OCI-M1 (cell line): ENCODE data around the gene C21orf91.

ENCODE experiments used
- DNase-seq: peaks from one replicate; lab custom pipeline; 2025; lab: John Stamatoyannopoulos, UW

C21orf91 gene

DNA sequence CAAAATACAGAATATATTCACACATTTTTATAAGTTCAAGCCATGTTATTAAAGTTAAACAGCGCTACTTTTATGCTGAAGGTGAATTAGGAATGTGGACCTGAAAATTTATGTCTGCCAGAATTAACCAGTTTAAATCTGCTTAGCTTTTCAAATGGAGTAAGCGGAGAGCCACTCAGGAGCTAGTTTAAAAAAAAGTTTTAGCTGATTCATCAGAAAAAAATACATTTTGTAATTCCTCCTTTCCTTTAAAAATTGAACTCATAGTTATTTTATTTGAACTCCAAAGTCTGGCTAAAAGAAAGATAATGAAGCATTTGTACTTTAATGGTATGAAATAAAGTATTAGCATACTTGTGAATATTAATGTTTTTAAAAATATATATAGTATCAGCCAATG is 21.2 kb downstream of the C21orf91 start:
- no peak for DNase-seq

DNA sequence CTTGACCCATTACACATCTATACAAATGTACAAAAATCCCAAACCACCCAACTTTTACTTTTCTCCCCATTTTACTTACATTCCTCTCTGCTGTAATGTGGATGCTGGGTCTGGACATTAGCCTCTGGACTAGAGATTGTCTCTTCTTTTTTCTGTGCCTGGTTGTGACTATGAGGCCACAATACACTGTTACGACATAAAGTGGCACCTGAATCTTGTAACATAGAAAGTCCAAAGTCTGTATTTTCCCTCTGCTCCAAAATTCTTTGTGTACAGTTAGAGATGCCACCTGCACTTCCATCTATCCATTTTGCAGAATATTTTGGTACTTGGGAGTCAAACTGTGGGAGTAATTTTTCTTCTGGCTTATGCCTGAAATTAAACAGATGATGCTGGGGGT is 22.7 kb downstream of the C21orf91 start:
- no peak for DNase-seq

DNA sequence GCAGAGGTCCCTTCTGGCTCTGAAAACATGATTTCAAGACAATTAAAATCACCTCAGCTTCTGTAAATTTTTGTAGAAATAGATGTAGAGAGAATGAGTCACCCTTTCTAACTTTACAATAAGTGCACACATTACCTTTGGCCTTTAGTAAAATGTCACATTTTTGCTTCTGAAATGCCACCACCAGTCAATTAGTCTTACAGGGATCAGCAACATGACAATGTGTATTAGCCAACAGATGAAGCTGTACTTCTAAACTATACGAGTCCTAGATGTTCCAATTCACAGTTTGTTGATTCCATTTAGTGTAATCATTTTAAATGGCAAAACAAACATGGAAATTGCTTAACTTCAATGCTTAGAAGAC is 23.1 kb downstream of the C21orf91 start:
- DNase-seq, result no peak

DNA sequence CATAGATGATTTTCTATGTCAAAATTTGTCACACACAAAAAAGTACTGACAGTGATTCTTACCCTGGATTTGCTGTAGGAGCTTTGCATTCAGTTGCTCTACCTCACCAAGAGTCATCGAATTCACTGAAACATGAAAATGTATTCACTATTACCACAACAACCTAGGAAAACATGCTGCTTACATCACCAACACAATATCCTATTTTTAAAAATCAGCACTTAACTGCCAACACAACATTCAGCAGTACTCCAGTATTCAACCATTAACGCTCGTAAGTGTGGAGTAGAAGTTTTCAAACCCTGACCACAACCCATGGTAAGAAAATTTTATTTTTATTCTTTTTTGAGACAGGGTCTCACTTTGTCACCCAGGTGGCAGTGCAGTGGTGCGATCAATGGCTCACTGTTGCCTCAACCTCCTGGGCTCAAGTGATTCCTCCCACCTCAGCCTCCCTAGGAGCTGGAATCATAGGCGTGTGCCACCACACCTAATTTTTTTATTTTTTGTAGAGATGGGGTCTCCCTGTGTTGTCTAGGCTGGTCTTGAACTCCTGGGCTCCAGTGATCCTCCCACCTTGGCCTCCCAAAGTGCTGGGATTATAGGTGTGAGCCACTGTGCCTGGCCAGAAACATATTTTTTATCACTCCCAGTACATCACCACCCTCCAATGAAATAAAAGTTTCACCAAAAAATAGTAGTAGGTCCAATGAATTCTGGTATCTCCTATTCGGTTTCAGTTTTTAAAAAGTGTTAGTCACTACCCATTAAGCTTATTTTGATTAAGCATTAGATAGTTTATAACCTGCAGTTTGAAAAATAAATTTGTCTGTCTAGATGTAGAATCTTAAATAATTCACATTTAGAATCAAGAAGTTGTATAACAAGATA is 23.8 kb downstream of the C21orf91 start:
- DNase-seq, result no peak

DNA sequence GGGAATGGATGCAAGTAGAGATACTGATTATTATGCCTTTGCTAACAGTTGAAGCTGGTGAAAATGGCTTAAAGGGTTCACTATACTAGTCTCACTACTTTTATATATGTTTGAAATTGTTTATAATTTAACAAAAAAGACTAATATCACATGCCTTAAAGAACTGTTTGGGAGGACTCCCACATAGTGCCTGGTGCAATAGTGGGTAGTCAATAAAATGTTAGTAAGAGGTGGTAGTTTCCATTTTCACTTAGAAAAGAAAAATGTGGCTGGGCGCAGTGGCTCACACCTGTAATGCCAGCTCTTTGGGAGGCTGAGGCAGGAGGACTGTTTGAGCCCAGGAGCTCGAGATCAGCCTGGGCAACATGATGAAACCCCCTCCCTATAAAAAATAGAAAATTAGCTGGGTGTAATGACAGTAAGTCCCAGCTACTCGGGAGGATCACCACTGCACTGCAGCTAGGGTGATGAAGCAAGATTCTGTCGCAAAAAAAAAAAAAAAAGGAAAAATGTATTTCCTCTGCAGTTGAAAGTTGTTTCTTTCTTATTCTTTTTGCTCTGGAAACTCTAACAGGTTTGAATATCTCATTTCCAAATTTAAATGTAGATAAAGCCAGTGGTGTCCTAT is 24.5 kb downstream of the C21orf91 start:
- DNase-seq, result no peak

DNA sequence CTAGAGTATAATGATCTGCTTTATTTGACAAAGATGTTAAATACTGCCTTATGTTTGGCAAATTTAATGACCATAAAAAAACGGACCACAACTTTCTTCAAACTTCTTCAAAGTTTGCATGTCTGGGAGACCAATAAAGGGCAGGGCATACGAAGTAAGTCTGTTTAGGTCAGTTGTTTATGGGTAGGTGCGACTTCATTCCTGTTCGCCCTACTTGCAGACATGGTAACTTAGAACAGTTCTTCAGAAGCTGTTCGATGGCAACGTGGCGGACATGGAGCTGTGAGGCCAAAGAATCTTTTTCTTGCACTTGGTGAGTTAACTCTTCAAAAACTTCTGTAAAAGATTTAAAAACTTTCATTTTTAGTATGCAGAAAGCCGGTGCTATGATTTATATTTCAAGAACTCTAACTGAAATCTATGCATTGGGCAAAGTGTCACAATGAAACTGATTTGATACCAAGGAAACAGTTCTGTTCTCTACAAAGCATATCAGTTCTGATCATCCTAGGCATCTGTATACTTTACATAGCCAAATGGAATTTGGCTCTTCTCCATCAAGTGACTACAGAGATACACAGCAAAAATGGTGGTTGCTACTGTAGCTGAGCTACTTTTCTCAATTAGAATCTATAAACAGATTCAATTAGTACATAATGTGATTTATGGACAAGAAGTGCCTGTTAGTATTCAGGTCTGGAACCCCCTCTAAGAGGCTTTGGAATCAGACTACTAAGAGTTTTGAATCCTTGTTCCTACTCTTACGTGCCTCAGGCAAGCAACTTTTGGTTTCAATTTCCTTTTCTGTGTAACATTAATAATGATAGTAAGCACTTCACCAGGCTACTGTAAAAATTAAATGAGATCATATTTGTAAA is 25.7 kb downstream of the C21orf91 start:
- peak; percentile 68 for DNase-seq

DNA sequence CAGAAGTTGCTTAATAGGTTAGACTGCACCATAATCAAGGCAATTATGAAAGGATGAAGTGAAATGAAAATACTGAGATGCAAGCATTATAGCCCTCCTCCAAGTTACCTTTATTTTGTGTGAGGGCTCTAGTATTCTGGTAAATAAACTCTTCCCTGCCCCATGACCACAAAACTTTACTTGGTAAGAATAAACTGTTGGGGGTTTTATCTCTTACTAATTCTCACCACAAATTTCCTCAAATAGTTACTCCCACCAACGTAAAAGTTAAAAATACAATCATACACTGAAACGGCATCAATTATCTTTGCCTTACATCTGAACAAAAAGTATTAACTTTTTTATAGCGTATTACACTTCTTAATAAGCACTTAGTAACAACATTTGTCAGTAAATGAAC is 29.5 kb downstream of the C21orf91 start:
- no peak for DNase-seq

- DNase-seq, result no peak
These were observed 30.1 kb downstream of the C21orf91 start for GRCh38 chr21:17789069-17789468.

GRCh38 chr21:17786851-17787181 is 32.3 kb downstream of the C21orf91 start:
- DNase-seq, result no peak

- DNase-seq, result no peak
These were observed 32.9 kb downstream of the C21orf91 start for GRCh38 chr21:17786071-17786850.

GRCh38 chr21:17785403-17785788 is 33.8 kb downstream of the C21orf91 start:
- DNase-seq, result no peak

DNA sequence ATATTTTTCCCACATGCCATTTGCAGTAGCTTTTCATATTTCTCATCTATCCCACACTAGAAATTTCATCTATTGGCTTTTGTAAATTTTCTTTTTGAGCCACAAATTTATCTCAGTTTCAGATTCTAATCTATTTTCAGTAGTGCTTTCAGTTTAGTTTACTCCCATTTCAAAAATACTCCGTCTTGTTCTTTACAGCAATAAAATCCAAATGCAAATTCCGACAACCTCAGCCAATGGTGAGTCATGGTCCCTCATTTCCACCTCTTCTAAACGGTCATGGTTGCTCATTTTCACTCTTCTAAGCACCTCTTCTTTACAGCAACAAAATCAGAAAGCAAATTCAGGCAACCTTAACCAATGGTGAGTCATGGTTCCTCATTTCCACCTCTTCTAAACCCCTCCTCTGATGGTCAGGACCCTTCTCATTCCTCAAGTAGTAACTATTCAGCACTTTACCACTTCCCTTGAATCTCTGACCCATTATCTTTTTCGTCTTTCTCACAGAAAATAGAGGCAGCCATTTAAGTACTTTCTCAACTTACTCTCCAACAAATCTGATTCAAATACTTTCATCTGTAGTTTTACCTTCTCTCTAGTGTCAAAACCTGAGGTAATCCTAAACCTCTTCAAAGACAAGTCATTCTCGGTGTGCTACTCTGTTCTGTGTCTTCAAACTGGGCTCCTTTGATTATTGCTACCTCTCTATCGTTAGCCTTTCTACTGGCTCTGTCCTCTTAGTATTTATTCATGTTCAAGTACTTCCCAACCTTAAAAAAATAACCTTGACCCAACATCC is 34.4 kb downstream of the C21orf91 start:
- peak; percentile 54 for DNase-seq

GRCh38 chr21:17784180-17784598 is 35.0 kb downstream of the C21orf91 start:
- peak; percentile 81 for DNase-seq

- DNase-seq, result no peak
These were observed 35.5 kb downstream of the C21orf91 start for GRCh38 chr21:17783481-17784179.

- no peak for DNase-seq
These were observed 36.2 kb downstream of the C21orf91 start for GRCh38 chr21:17783003-17783402.

- no peak for DNase-seq
These were observed 37.1 kb downstream of the C21orf91 start for GRCh38 chr21:17782051-17782450.

GRCh38 chr21:17781524-17781923 is 37.6 kb downstream of the C21orf91 start:
- no peak for DNase-seq

- DNase-seq, result no peak
These were observed 38.6 kb downstream of the C21orf91 start for GRCh38 chr21:17780539-17780938.

- DNase-seq, result no peak
These were observed 39.2 kb downstream of the C21orf91 start for GRCh38 chr21:17779980-17780379.

GRCh38 chr21:17779496-17779895 is 39.7 kb downstream of the C21orf91 start:
- DNase-seq, result no peak
